ENCODE measurements around the gene KLHL22. TPM values are rescaled to one million over a fixed set of nuclear protein-coding genes. Genes with fewer than 3 reads are reported as not detected.
"Not testable (repeated sequence)": the region's sequence is repeated elsewhere in the genome, so short reads cannot be mapped to it uniquely, and the experiment has no call there.

Gene KLHL22
- total RNA-seq, 4 donors from 2014 or later: 7.7 to 13.0 (median 8.3) TPM

DNA sequence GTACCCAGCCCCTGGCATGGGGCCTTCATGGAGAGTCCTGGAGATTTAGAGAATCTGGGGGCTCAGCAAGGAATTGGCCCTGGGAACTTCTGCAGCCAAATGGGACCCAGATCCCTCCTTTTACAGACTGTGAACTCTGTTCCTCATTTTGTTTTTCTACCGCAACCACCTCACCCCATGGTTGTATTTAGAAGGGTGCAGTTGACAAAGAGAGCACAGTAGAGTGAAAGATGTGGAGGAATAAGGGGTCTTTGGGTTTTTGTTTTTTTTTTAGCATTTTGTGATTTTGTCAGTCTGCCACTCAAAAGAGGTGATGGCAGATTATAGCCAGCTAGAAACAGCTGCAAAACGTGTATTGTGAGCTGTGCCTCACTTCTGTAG lies 99.7 kb downstream of the KLHL22 start:
- peaks cover 0 to 8% (median 0%) of the 10 kb centered on the region in 3 donors for H3K36me3 ChIP-seq
- intact Hi-C loops (cut with DNase I): no loop called here
- 55 to 62% methylated on average over 2 of the region's 2 CpGs for WGBS, 2 donors
- no peak for TF ChIP-seq POLR2A (IDR thresholded peaks at IDR 0.05)
- TF ChIP-seq, protein P1, sequence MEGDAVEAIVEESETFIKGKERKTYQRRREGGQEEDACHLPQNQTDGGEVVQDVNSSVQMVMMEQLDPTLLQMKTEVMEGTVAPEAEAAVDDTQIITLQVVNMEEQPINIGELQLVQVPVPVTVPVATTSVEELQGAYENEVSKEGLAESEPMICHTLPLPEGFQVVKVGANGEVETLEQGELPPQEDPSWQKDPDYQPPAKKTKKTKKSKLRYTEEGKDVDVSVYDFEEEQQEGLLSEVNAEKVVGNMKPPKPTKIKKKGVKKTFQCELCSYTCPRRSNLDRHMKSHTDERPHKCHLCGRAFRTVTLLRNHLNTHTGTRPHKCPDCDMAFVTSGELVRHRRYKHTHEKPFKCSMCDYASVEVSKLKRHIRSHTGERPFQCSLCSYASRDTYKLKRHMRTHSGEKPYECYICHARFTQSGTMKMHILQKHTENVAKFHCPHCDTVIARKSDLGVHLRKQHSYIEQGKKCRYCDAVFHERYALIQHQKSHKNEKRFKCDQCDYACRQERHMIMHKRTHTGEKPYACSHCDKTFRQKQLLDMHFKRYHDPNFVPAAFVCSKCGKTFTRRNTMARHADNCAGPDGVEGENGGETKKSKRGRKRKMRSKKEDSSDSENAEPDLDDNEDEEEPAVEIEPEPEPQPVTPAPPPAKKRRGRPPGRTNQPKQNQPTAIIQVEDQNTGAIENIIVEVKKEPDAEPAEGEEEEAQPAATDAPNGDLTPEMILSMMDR (IDR thresholded peaks at IDR 0.05): no peak
- H3K27me3 ChIP-seq: no peaks in the 10 kb centered on the region
- no peak overlapping the region for H3K4me3 ChIP-seq
- H3K27ac ChIP-seq: no peak overlapping the region
- H3K4me1 ChIP-seq: peaks cover 0 to 32% (median 13%) of the 10 kb centered on the region in 3 donors
- no peaks in the 10 kb centered on the region for H3K9me3 ChIP-seq
- DNase-seq: no peak

DNA sequence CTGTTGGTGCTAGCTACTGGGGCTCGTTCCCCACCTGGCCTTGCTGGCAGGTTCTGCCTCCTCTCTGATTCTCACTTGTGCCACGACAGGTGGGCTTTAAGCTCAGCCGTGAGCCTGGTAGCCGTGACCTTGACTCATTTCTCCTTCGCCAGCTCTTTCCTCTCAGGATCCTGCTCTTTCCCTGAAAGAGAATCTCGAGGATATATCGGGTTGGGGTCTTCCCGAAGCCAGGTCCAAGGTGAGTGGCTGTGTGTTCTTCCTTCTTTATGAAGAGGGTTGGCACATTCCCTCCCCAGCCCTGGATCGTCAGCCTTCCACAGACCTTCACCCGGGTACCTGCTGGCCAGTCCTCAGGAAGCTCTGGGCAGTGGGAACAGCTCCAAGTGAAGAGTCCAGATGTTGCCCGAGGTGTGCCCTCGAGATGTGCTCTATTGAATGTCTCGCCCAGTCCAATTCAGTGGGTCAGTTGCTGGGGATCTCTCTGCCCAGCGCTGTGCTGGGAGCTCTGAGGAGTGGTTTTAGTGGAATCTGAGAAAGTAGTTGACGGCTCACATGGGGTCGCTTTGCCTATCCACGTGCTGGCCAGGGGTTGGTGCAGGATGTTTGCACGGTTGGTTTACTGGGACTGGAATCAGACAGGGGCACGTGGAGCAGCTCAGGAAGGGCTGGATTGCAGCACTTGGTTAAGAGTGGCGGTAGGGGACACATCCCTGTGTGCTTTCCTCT lies 100.3 kb downstream of the KLHL22 start:
- Histone ChIP-seq H3K9me3 (no peaks in the 10 kb centered on the region), H3K4me3 (peak overlapping the region in 2 of 4 donors; percentile 68 to 88), H3K4me1 (peaks cover 0 to 32% (median 13%) of the 10 kb centered on the region in 3 donors), H3K27ac (no peak overlapping the region), H3K36me3 (peaks cover 0 to 3% (median 0%) of the 10 kb centered on the region in 3 donors), H3K27me3 (no peaks in the 10 kb centered on the region)
- TF ChIP-seq POLR2A (IDR thresholded peaks at IDR 0.05): no peak
- TF ChIP-seq, protein P1 (IDR thresholded peaks at IDR 0.05): no peak
- no peak for DNase-seq
- intact Hi-C loops (cut with DNase I): no loop called here
- WGBS, 2 donors: 75 to 78% methylated on average over 5 to 15 of the region's 20 CpGs

DNA sequence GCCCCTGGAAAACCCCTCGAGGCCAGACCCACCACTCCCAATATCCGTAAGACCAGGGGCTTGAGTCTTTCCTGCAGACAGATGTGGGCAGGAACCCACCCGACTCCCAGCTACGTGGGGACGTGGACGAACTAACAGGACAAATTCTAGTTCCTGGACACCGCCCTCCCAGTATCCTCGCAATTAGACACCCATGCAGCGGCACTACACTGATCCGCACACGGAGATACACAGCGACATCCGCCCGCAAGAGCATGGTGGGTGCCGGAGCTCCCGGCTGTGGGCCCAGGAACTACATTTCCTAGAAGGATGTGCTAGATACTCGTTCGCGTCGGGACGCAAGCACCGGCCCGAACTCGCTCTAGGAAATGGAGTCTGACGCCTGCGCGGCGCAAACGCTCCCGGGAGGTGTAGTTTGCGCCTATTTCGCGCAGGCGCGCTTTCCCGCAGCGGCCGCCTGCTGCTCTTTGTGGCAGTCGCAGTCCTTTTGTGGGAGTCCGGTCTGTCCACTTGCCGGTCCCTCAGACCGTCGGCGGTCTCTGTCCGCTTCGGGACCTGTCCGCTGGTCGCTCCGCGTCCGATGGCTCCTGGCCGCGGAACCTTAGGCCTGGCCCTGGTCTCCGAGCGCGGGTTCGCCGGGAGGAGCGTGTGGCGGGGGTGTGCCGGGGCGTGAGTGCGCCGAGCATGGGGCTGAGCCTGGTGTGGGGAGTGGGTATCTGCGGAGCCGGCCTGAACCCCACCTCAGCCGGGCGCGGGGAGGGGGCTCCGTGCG lies 101.7 kb downstream of the KLHL22 start, which contains the start of gene ZNF74:
Gene ZNF74, plus strand, starts transcription at position 447 of the 772 bp plus-strand sequence. CDS start 478 bp downstream, outside the sequence.
- H3K36me3 ChIP-seq: no peaks in the 10 kb centered on the region
- H3K4me3 ChIP-seq: peak within 1 kb of the TSS; percentile 66 to 88 (median 68)
- intact Hi-C loops (cut with DNase I): no loop called here
- DNase-seq: peak; percentile 34
- no peaks in the 10 kb centered on the region for H3K9me3 ChIP-seq
- peaks cover 0 to 32% (median 13%) of the 10 kb centered on the region in 3 donors for H3K4me1 ChIP-seq
- peak within 1 kb of the TSS; percentile 71 to 80 (median 78) for H3K27ac ChIP-seq
- TF ChIP-seq POLR2A (IDR thresholded peaks at IDR 0.05): peak in 1 of 4 donors; percentile 49
- TF ChIP-seq, protein P1 (IDR thresholded peaks at IDR 0.05): peak in 3 of 6 experiments; percentile 10 to 23 (median 19)
- no peaks in the 10 kb centered on the region for H3K27me3 ChIP-seq
- WGBS, 2 donors: 0% methylated on average over 8 to 10 of the region's 71 CpGs

DNA sequence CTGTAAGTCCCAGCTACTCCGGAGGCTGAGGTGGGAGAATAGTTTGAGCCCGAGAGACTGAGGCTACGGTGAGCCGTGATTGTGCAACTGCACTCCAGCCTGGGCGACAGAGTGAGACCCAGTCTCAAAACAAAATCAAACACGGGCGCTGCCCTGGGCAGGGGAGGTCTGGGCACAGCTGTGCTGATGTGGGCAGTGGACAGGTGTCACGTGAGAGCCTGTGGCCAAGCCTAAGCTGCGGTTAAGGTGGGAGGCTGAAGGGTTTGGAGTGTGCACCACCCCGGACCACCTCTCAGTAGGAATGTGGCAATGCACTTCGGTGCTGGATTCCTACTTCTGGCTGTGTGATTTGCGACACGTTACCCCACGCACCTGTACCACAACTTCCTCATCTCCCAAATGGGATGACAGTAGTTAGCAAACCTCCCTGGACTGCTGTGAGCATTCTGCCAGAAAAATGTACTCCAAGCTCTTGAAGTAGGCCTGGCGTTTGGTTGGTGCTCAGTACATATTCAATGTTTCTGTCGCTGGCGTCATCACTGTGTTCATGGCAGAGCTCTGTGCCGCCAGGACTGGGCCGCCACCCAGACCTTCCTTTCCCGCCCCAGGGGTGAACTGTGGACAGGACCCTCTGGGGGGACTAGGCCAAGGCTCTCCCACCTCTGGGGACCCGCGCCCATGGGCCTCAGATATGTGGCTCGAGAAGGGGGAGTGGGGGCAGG lies 102.5 kb downstream of the KLHL22 start:
- H3K4me3 ChIP-seq: peak overlapping the region; percentile 66 to 88 (median 68)
- no peaks in the 10 kb centered on the region for H3K36me3 ChIP-seq
- no peak for DNase-seq
- no peaks in the 10 kb centered on the region for H3K9me3 ChIP-seq
- WGBS, 2 donors: 86 to 97% methylated on average over 14 to 18 of the region's 23 CpGs
- H3K27ac ChIP-seq: peak overlapping the region; percentile 71 to 80 (median 78)
- peaks cover 0 to 32% (median 13%) of the 10 kb centered on the region in 3 donors for H3K4me1 ChIP-seq
- intact Hi-C loops (cut with DNase I): no loop called here
- TF ChIP-seq, protein P1 (IDR thresholded peaks at IDR 0.05): no peak
- no peak for TF ChIP-seq POLR2A (IDR thresholded peaks at IDR 0.05)
- H3K27me3 ChIP-seq: no peaks in the 10 kb centered on the region

DNA sequence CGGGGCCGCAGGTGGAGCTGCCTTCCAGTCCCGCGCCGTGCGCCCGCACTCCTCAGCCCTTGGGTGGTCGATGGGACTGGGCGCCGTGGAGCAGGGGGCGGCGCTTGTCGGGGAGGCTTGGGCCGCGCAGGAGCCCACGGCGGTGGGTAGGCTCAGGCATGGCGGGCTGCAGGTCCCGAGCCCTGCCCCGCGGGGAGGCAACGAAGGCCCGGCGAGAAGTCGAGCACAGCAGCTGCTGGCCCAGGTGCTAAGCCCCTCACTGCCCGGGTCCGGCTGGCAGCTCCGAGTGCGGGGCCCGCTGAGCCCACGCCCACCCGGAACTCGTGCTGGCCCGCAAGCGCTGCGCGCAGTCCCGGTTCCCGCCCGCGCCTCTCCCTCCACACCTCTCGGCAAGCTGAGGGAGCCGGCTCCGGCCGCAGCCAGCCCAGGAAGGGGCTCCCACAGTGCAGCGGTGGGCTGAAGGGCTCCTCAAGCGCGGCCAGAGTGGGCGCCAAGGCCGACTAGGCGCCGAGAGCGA lies 103.2 kb downstream of the KLHL22 start:
- H3K36me3 ChIP-seq; intact Hi-C loops (cut with DNase I); H3K27me3 ChIP-seq; H3K4me3 ChIP-seq; DNase-seq; H3K9me3 ChIP-seq; H3K27ac ChIP-seq: not testable (repeated sequence)
- peaks cover 0 to 32% (median 13%) of the 10 kb centered on the region in 3 donors for H3K4me1 ChIP-seq
- WGBS, 2 donors: 84 to 90% methylated on average over 4 of the region's 53 CpGs
